Middle frontal gyrus (tissue), 1 donor: ENCODE measurements around the gene TMEM178B.
"Not testable (repeated sequence)": the region's sequence is repeated elsewhere in the genome, so short reads cannot be mapped to it uniquely, and the experiment has no call there.

Source experiments
- DNase-seq: peaks from one replicate; pipeline ENCODE4 v3.0.0-alpha.2; 2015; ENCODE audit warnings: low spot score; ENCODE audit errors: extremely low spot score

The TMEM178B gene

DNA sequence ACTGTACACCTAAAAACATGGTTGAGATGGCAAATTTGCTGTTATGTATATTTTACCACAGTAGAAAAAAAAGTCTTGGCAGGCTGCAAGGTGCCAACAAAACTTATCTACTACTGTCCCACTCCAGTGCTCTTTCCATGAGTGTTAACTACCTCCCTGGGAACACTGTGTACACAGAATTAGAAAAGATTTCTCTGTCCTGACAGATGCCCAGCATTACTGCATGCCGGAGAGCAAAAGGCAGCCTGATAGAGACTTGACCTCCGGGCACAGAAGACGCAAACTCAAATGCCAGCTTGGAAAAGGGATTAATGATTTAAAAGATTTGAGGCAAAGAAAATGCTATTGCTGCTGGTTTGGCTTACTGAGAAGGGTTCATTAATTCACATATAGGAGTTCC, 228.8 kb downstream of the TMEM178B start:
- DNase-seq = no peak

DNA sequence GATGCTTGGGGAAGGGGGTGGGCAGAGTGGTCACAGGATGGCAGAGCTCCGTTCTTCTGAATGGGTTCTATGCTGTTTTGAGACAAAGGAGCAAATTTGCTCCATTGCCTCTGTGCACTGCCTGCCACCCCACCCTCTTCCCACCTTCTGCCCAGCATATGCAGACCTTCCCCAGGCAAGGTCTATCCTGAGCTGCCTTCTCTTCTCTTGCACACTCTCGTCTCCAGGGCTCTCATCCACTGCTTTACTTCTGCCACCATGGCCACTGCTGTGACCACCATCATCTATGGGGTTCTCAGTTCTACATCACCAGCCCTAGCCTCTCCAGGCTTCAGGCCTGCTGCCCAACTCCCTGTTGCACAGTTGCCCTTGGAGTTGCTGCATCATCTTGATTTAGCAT, 230.4 kb downstream of the TMEM178B start:
- no peak for DNase-seq

DNA sequence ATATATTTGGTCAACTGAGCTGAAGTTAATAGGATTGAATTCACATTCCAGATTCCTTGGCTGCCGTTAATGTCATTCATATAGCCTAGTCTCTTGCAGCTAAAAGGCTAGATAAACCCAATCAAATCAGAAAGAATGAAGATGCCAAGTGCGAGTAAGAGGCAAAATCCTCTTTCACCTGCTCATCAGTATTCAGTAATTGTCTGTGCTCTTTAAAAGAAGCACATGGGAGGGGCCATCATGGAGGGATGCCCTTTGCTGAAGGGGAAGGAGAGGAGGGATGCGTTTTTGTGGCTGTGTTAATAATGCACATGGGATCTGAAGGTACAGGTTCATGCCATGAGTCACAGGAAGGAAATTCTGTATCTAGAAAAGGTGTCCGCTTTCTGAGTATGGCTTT, 232.2 kb downstream of the TMEM178B start:
- no peak for DNase-seq

DNA sequence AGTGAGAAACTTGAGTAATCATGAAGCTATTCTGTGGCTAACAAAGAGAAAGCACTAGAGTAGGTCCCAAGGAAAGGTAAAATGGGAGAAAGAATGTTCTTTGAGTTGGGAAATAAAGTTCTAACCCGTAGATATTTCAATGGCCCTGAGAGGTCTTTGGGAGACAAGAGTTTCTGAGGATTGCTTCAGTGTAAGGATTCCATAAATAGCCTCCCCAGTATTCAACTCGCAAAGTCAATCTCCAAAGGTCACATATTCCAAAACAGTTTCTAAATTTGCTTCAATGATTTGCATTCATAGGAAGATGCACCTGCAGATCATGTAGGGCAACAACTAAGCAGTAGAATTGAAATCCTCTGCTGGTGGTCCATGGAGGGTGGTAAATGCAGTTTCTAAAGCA, 238.5 kb downstream of the TMEM178B start:
- no peak for DNase-seq

- DNase-seq = no peak
Measured at GRCh38 chr7:141312828-141313521, 239.1 kb downstream of the TMEM178B start.

DNA sequence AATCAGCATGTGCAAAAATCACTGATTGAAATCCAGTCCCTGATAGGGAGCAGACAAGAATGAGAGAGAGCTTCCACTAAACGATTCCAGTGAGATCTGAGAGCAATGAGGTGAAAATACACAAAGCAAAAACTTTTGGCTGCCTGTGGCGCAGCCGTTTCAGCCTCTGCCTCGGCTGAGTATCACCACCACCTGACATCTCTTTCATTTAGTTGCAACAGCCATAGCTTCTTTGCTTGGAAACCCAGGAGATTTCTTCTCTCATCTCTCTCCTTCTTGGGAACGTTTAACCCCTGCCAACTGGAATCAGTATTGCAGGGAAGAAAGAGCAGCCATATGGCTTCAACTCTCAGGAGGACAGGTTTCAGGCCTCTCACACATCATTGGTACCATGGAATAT, 240.0 kb downstream of the TMEM178B start:
- no peak for DNase-seq

DNA sequence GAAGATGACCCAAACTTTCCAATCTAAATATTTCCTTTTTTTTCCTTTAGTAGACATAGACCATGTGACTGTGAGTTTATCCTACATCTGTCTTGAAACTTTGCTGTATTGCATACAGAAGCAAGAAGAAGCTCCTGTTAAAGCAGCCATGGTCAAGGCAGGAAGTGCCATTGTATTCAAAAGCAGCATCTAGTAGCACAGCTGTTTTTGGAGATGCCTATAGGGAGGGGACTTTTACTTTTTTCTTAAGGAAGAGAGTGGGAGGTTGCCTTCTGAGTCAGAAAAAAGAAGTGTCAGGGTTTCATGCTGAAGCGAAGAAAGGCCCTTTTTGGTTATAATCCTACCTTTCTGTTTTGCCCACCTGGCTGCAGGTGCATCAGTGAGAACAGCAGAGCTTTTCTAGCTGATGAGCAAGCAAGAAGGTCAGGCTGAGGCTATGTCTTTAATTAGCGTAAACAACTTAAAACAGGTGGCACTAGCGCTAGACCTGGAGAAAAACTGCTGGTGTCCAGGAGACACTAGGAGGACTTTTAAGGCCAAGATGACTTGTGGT, 243.2 kb downstream of the TMEM178B start:
- no peak for DNase-seq

GRCh38 chr7:141320287-141320686, 246.4 kb downstream of the TMEM178B start:
- no peak for DNase-seq

DNA sequence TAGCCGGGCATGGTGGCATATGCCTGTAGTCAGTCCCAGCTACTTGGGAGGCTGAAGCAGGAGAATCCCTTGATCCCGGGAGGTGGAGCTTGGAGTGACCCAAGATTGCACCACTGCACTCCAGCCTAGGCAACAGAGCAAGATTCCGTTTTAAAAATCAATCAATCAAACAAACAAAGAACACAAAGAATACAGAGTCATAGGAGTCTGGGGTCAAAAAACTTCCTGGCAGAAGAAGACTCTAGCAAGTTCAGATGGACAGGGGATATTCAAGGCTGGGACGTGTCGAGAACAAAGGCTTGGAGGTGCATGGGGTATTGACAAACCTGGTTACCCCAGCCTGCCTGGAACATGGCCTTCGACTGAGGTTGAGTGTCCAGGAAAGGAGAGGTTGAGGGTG, 248.5 kb downstream of the TMEM178B start:
- DNase-seq = no peak

GRCh38 chr7:141323826-141324225, 250.0 kb downstream of the TMEM178B start:
- DNase-seq = no peak

DNA sequence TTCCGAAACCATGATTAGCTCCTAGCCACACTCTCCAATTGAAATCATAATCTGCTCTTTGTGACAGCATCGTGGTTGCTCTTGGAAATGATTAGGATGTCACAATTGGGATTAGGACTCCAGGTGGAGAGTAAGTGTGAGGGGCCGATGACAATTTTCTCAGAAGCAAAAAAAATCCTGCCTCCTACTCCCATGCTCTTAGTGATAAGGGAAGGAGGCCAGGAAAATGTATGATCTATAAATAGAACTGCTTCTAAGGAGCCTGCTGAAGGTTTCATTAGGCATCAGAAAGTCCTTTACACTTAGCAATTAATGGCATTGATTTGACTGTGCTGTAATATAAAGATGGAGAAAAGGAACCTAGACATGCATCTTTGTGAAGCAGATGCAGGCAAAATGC, 251.0 kb downstream of the TMEM178B start:
- DNase-seq = no peak

DNA sequence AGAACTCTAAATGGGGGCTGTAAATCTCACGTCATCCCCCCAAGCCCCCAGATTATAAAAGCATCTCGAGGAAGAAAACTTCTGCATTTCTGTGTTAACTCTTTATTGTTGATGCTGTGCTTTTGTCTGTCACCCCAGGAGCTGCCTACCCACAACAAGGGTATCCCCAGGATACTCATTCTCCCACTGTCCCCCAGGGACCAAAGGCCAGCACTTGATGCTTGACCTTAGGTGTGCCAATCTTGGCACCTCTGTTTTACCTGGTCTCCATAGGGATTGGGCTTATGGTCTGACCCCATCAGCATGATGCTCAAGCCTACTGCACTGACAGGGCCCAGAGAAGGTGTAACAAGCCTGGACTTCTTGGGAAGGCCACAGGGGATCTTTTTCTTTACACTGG, 251.4 kb downstream of the TMEM178B start:
- no peak for DNase-seq

DNA sequence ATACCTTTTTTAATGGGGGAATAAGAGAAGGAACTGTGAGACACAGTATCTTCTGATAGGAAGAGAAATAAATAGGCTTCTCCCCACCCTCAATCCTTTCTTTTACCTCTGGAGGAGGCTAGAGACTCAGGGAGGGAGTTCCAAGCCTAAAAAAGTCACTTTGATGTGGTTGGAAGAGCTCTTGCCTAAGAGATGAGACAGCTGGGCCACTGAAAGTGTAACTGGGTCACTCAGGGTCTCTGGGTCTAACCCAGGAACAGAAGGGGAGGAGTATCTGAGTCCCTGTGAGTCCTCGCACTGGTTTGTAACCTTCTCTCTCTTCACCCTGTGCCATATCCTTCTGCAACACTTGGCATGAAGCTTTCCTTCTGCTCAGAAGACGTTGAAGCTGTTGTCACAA, 254.4 kb downstream of the TMEM178B start:
- no peak for DNase-seq

DNA sequence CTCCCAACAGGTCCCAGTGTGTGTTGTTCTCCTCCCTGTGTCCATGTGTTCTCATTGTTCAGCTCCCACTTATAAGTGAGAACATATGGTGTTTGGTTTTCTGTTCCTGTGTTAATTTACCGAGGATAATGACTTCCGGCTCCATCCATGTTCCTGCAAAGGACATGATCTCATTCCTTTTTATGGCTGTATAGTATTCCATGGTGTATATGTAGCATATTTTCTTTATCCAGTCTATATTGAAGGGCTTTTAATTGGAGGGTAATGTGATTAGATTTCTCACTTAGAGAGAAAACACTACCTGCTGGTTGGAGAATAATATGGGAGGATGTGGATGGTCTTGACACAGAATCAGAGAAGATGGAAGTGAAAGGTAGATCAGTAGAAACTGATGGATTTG, 256.4 kb downstream of the TMEM178B start:
- DNase-seq = not testable (repeated sequence)

DNA sequence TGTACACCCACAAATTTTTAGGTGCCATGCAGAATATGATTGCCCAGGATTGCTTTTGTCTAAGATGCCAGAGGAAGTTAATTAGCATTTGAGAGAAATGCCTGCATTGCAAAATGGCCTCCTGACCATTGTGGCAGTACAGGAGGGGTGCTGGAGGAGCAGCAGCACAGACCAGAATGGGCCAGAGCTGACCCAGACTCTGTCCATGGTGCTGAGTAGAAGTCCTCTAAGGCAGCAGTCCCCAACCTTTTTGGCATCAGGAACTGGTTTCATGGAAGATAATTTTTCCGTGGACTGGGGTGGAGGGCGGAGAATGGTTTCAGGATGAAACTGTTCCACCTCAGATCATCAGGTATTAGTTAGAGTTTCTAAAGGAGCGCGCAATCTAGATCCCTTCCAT, 259.6 kb downstream of the TMEM178B start:
- DNase-seq = no peak

DNA sequence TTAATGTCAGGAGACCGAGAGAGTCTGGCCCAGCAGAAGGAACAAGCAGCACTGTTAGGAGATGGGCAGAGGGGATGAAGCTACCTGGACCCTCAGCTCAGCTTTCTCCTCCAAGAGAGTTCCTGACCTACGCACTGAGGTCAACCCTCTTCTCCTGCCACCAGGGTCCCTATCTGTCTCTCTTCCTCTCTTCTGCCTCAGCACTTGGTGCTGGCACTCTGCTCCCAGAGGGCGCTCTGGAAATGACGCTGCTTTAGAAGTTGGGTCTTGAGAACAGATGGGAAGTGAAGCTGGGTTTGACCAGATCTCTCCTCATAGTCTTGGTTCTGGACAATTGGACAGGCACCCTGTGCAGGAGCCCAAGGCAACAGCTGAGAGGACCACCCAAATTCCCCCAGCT, 261.3 kb downstream of the TMEM178B start:
- no peak for DNase-seq

GRCh38 chr7:141339603-141340002, 265.7 kb downstream of the TMEM178B start:
- no peak for DNase-seq

GRCh38 chr7:141340991-141341390, 267.1 kb downstream of the TMEM178B start:
- DNase-seq = no peak

- no peak for DNase-seq
Measured at GRCh38 chr7:141342621-141343408, 269.0 kb downstream of the TMEM178B start.

DNA sequence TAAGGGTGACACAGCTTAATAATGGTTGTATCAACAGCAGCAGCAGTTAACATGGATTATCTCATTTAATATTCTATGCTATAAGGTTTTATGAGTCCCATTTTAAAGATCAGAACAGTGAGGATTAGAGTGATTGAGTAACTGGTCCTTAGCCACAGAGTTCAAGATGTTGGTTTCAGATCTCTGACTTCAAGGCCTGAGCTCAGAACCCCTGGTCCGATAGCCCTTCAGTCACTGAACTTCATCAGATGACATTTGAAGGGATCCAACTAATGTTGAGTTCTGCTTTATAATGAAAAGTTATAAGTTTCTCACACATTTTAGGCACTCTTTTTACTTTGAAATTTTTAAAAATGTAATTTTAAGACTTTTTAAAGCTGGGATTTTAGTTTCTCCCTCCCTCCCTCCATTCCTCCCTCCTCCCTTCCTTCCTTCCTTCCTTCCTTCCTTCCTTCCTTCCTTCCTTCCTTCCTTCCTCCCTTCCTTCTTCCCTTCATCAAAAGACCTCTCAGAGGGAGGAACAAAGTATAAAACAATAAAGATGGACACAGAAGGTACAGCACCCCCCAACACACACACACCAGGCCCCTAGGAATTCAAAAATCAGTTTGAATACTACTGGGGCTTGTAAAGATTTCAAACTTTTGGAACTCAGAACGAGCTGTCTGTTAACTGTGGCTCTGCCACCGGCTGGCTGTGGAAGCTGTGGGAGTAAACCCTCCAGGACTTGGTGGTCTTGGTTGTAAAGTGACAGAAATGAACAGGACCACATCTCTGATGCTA, 270.5 kb downstream of the TMEM178B start:
- DNase-seq = no peak

GRCh38 chr7:141348728-141349127, 274.9 kb downstream of the TMEM178B start:
- DNase-seq = no peak

GRCh38 chr7:141349338-141349737, 275.5 kb downstream of the TMEM178B start:
- DNase-seq = no peak
